HG03175 (cell line): Measurements from ENCODE around the gene ZNRD2.

Experiments used
- ATAC-seq: cut with Tn5 transposase; IDR thresholded peaks from one replicate; pipeline ENCODE4 v1.9.1; 2021; ENCODE audit warnings: mild to moderate bottlenecking, moderate library complexity; ENCODE audit not compliant: unreplicated experiment

Gene ZNRD2

GRCh38 chr11:65572356-65573051, 2.2 kb downstream of the ZNRD2 start, which contains the start of gene FAM89B:
FAM89B (plus strand) TSS chr11:65572538; CDS start chr11:65572670, 132 bp downstream.
- no peak for ATAC-seq

- no peak for ATAC-seq
Measured at GRCh38 chr11:65573391-65574079, 3.3 kb downstream of the ZNRD2 start.

- peak; percentile 36 for ATAC-seq
Measured at GRCh38 chr11:65574109-65574810, 4.0 kb downstream of the ZNRD2 start.

- no peak for ATAC-seq
Measured at GRCh38 chr11:65574811-65575567, 4.7 kb downstream of the ZNRD2 start.

GRCh38 chr11:65575568-65576231, 5.4 kb downstream of the ZNRD2 start, which contains the start of gene EHBP1L1:
EHBP1L1 (plus strand) TSS chr11:65576053; CDS start chr11:65576303, 250 bp downstream.
- no peak for ATAC-seq

GRCh38 chr11:65576232-65576866, 6.1 kb downstream of the ZNRD2 start:
- no peak for ATAC-seq

GRCh38 chr11:65576867-65577755, 6.8 kb downstream of the ZNRD2 start:
- no peak for ATAC-seq

- no peak for ATAC-seq
Measured at GRCh38 chr11:65577756-65578109, 7.5 kb downstream of the ZNRD2 start.

GRCh38 chr11:65578134-65578533, 7.9 kb downstream of the ZNRD2 start:
- ATAC-seq = no peak

- ATAC-seq = no peak
Measured at GRCh38 chr11:65578667-65579066, 8.4 kb downstream of the ZNRD2 start.

GRCh38 chr11:65579291-65579690, 9.0 kb downstream of the ZNRD2 start:
- ATAC-seq = no peak

GRCh38 chr11:65580031-65580692, 9.9 kb downstream of the ZNRD2 start:
- ATAC-seq = no peak

- no peak for ATAC-seq
Measured at GRCh38 chr11:65580756-65581155, 10.5 kb downstream of the ZNRD2 start.

GRCh38 chr11:65581928-65582327, 11.7 kb downstream of the ZNRD2 start:
- no peak for ATAC-seq

GRCh38 chr11:65583589-65583988, 13.3 kb downstream of the ZNRD2 start:
- ATAC-seq = no peak

GRCh38 chr11:65584106-65584505, 13.8 kb downstream of the ZNRD2 start:
- no peak for ATAC-seq

- ATAC-seq = no peak
Measured at GRCh38 chr11:65584723-65585171, 14.5 kb downstream of the ZNRD2 start.
